SK-N-SH treated with all-trans-retinoic acid at 6 μM for 48 hours (cell line): Measurements from ENCODE around the gene NFIA.

Experiments used
- ATAC-seq: fragments of 200-7000 bp; cut with Tn5 transposase; 3 replicates; pipeline ENCODE4 v1.9.1; 2020; ENCODE audit warnings: mild to moderate bottlenecking, moderate library complexity
- ARNTL ChIP-seq: fragments of 450-650 bp; formaldehyde crosslinking; IDR thresholded peaks from 2 replicates; pipeline ENCODE4 v1.5.0; 2020; ENCODE audit warnings: low read depth, mild to moderate bottlenecking, moderate library complexity, borderline replicate concordance
- BACH2 ChIP-seq: fragments of 250-450 bp; sonication (Bioruptor Pico); IDR thresholded peaks from 2 replicates; pipeline ENCODE4 v1.9.0; 2021; ENCODE audit warnings: mild to moderate bottlenecking, borderline replicate concordance
- CREB5 ChIP-seq: fragments of 250-450 bp; sonication (Bioruptor Pico); IDR thresholded peaks from 2 replicates; pipeline ENCODE4 v1.5.1; 2020; ENCODE audit warnings: low read depth, mild to moderate bottlenecking, moderate library complexity
- CSDC2 ChIP-seq: fragments of 250-450 bp; sonication (Bioruptor Pico); IDR thresholded peaks from 2 replicates; pipeline ENCODE4 v1.5.0; 2020; ENCODE audit warnings: mild to moderate bottlenecking, moderate library complexity
- CSRNP3 ChIP-seq: fragments of 250-450 bp; sonication (Bioruptor Pico); IDR thresholded peaks from 2 replicates; pipeline ENCODE4 v1.5.1; 2021; ENCODE audit warnings: mild to moderate bottlenecking, moderate library complexity
- GLIS3 ChIP-seq: fragments of 250-450 bp; sonication (Bioruptor Pico); IDR thresholded peaks from 2 replicates; pipeline ENCODE4 v1.5.0; 2020; ENCODE audit warnings: mild to moderate bottlenecking, moderate library complexity
- ISL1 ChIP-seq: fragments of 250-450 bp; sonication (Bioruptor Pico); IDR thresholded peaks from 2 replicates; pipeline ENCODE4 v2.1.2; 2022; ENCODE audit warnings: mild to moderate bottlenecking, moderate library complexity
- POU6F1 ChIP-seq: fragments of 250-450 bp; sonication (Bioruptor Pico); IDR thresholded peaks from 2 replicates; pipeline ENCODE4 v1.8.0; 2021; ENCODE audit warnings: low read depth, mild to moderate bottlenecking, moderate library complexity, borderline replicate concordance
- PPARA ChIP-seq: fragments of 250-450 bp; sonication (Bioruptor Pico); IDR thresholded peaks from 2 replicates; pipeline ENCODE4 v1.5.0; 2020; ENCODE audit warnings: mild to moderate bottlenecking, borderline replicate concordance
- RARB ChIP-seq: fragments of 250-450 bp; sonication (Bioruptor Pico); IDR thresholded peaks from 2 replicates; pipeline ENCODE4 v1.8.0; 2021; ENCODE audit warnings: mild to moderate bottlenecking, moderate library complexity
- TCF4 ChIP-seq: fragments of 250-450 bp; sonication (Bioruptor Pico); IDR thresholded peaks from 2 replicates; pipeline ENCODE4 v1.8.0; 2021; ENCODE audit warnings: mild to moderate bottlenecking, moderate library complexity, borderline replicate concordance
- TOX ChIP-seq: fragments of 250-450 bp; sonication (Bioruptor Pico); IDR thresholded peaks from 2 replicates; pipeline ENCODE4 v1.8.0; 2021; ENCODE audit warnings: mild to moderate bottlenecking, moderate library complexity, borderline replicate concordance
- TSHZ2 ChIP-seq: fragments of 250-450 bp; sonication (Bioruptor Pico); IDR thresholded peaks from 2 replicates; pipeline ENCODE4 v1.5.0; 2020; ENCODE audit warnings: mild to moderate bottlenecking, moderate library complexity
- ZFP3 ChIP-seq: fragments of 250-450 bp; sonication (Bioruptor Pico); IDR thresholded peaks from 2 replicates; pipeline ENCODE4 v1.5.0; 2020; ENCODE audit warnings: mild to moderate bottlenecking, moderate library complexity
- ZNF565 ChIP-seq: fragments of 450-650 bp; formaldehyde crosslinking; conservative IDR thresholded peaks from 2 replicates; pipeline ENCODE4 v1.5.0; 2020; ENCODE audit warnings: low read depth, mild to moderate bottlenecking, moderate library complexity
- ZNF70 ChIP-seq: fragments of 450-650 bp; formaldehyde crosslinking; IDR thresholded peaks from 2 replicates; pipeline ENCODE4 v1.5.0; 2020; ENCODE audit warnings: mild to moderate bottlenecking, moderate library complexity
- ZNF8 ChIP-seq: fragments of 450-650 bp; formaldehyde crosslinking; IDR thresholded peaks from 2 replicates; pipeline ENCODE4 v1.5.0; 2020; ENCODE audit warnings: mild to moderate bottlenecking, moderate library complexity

Gene NFIA

GRCh38 chr1:61250933-61251332, 168.6 kb downstream of the NFIA start:
- TF ChIP-seq ZNF70 (CRISPR knock-in tag) = no peak
- no peak for TF ChIP-seq CSRNP3 (CRISPR knock-in tag)
- no peak for TF ChIP-seq GLIS3
- no peak for TF ChIP-seq TOX (CRISPR knock-in tag)
- no peak for TF ChIP-seq POU6F1 (CRISPR knock-in tag)
- no peak for TF ChIP-seq TSHZ2
- TF ChIP-seq TCF4 (CRISPR knock-in tag) = no peak
- no peak for TF ChIP-seq PPARA (CRISPR knock-in tag)
- TF ChIP-seq CREB5 (CRISPR knock-in tag) = no peak
- TF ChIP-seq RARB = no peak
- ATAC-seq = no peak

- no peak; the same call in 2 of the 3 replicates for ATAC-seq
- TF ChIP-seq ZNF565 (CRISPR knock-in tag) (no peak), BACH2 (CRISPR knock-in tag) (no peak), ARNTL (CRISPR knock-in tag) (no peak), ZNF8 (no peak), TCF4 (CRISPR knock-in tag) (no peak), POU6F1 (CRISPR knock-in tag) (no peak), ISL1 (CRISPR knock-in tag) (no peak), TOX (CRISPR knock-in tag) (no peak), CSDC2 (no peak), ZFP3 (no peak), TSHZ2 (no peak)
Measured at GRCh38 chr1:61253059-61253735, 170.8 kb downstream of the NFIA start.
